HFF-Myc (cell line): ENCODE measurements around the gene TRRAP.

Source experiments
- DNase-seq: peaks from one replicate; pipeline ENCODE4 v3.0.0-alpha.2; 2011; ENCODE audit warnings: low read depth; ENCODE audit errors: extremely low read depth
- H3K4me3 ChIP-seq: replicated peaks from 2 replicates; pipeline ENCODE4 v1.5.1; 2011; ENCODE audit warnings: low read depth, mild to moderate bottlenecking, control low read depth, low read length
- CTCF ChIP-seq: IDR thresholded peaks from 2 replicates; pipeline ENCODE4 v1.5.1; 2012; ENCODE audit warnings: mild to moderate bottlenecking, low read depth, low read length, control low read depth; ENCODE audit errors: missing control alignments

Gene TRRAP

GRCh38 chr7:98892609-98893008 is 14.3 kb downstream of the TRRAP start:
- H3K4me3 ChIP-seq = no peak overlapping the region
- no peak for TF ChIP-seq CTCF
- no peak for DNase-seq

- TF ChIP-seq CTCF = no peak
These were observed 21.5 kb downstream of the TRRAP start for GRCh38 chr7:98899816-98900215.

GRCh38 chr7:98900815-98901214 is 22.5 kb downstream of the TRRAP start:
- H3K4me3 ChIP-seq = no peak overlapping the region
- no peak for DNase-seq
- no peak for TF ChIP-seq CTCF

More at GRCh38 chr7:98899816-98900215, 21.5 kb downstream of the TRRAP start:
- no peak for DNase-seq
- H3K4me3 ChIP-seq = no peak overlapping the region

- no peak for DNase-seq
- H3K4me3 ChIP-seq = no peak overlapping the region
- no peak for TF ChIP-seq CTCF
These were observed 24.2 kb downstream of the TRRAP start for GRCh38 chr7:98902523-98902922.

GRCh38 chr7:98903246-98903645 is 24.9 kb downstream of the TRRAP start:
- H3K4me3 ChIP-seq = no peak overlapping the region
- TF ChIP-seq CTCF = no peak
- no peak for DNase-seq

GRCh38 chr7:98907570-98907969 is 29.2 kb downstream of the TRRAP start:
- DNase-seq = no peak

More at GRCh38 chr7:98907570-98907969, 29.2 kb downstream of the TRRAP start:
- no peak for TF ChIP-seq CTCF
- H3K4me3 ChIP-seq = no peak overlapping the region
